Retinal pigment epithelial cell (primary cell): Measurements from ENCODE around the gene TBATA.

Source experiments
- DNase-seq: peaks from one replicate; pipeline ENCODE4 v3.0.0-alpha.2; 2010; ENCODE audit warnings: low read depth
- H3K4me3 ChIP-seq: 2 replicates; pipeline ENCODE4 v1.5.1; 2011; ENCODE audit warnings: mild to moderate bottlenecking, low read length, control low read depth, moderate library complexity
- TF ChIP-seq, protein P1 (sequence below): conservative IDR thresholded peaks from 2 replicates; pipeline ENCODE4 v1.5.1; 2011; ENCODE audit warnings: low read depth, low read length, control low read depth, inconsistent platforms

Gene TBATA

DNA sequence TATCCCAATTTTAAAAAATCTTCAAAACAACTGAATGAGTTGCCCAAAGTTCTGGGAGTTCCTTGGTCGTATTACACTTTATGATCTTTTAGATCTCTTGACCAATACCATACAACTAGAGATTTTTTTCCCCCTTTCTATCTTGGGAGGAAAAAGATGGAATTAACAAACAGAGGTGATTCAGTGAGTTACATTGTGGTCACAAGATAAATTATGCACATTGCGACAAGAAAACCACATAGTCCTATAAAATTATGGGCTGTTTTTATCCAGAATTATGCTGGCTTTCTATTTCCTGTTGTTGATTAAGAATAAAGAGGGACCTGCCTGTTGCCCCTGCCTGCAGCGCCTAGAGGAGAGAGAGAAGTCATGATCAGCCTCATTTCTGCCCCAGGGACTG is 22.4 kb upstream of the TBATA start:
- DNase-seq: no peak
- TF ChIP-seq, protein P1, sequence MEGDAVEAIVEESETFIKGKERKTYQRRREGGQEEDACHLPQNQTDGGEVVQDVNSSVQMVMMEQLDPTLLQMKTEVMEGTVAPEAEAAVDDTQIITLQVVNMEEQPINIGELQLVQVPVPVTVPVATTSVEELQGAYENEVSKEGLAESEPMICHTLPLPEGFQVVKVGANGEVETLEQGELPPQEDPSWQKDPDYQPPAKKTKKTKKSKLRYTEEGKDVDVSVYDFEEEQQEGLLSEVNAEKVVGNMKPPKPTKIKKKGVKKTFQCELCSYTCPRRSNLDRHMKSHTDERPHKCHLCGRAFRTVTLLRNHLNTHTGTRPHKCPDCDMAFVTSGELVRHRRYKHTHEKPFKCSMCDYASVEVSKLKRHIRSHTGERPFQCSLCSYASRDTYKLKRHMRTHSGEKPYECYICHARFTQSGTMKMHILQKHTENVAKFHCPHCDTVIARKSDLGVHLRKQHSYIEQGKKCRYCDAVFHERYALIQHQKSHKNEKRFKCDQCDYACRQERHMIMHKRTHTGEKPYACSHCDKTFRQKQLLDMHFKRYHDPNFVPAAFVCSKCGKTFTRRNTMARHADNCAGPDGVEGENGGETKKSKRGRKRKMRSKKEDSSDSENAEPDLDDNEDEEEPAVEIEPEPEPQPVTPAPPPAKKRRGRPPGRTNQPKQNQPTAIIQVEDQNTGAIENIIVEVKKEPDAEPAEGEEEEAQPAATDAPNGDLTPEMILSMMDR: no peak
- H3K4me3 ChIP-seq: no peak overlapping the region

DNA sequence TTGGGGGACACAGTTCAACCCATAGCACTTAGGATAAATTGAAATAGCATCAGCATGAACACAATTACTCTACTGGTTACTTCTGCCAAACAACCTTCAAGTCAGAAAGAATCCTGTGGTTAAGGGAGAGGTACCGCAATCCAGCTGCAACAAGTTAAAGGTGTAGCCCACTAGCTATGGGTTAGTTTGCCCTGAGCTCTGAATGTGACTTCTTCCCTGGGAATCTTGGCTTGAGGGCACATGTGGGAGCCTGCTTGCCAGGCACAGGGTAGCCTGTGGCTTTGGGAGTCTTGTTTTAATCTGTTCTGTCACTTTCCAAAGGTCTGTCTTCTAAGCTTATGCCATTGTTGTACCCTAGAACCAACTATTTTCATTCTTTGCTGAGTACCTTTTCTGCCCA is 21.7 kb upstream of the TBATA start:
- TF ChIP-seq, protein P1: no peak
- no peak overlapping the region for H3K4me3 ChIP-seq
- DNase-seq: no peak

DNA sequence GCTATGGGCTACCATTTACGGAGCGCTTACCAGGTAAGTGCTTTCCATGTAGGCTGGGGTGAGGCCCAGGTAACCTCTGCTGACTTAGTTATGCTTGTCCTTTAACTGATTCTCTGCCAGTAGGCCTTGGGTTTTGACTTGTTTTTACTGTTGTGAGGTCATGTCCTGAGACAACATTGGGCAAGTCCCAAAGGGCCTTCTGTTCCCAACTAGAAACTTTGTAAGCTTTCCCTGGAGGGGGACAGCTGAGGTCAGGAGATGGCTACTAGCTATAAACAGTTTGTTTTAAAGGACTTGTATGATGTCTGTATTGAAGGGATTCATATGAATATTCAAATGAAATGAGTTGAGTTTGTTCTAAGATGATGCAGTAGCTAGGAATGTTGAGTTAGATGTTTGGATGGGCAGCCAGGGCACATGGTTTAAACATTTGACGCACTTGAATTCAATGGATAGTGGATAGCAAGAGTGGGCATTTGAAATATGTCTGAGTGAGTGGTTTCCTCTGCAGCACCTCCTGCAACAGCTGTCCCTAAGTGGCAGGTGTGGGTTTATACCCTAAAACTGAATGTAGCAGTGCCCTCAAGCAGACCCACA is 20.5 kb upstream of the TBATA start:
- no peak overlapping the region for H3K4me3 ChIP-seq
- TF ChIP-seq, protein P1: no peak
- no peak for DNase-seq

DNA sequence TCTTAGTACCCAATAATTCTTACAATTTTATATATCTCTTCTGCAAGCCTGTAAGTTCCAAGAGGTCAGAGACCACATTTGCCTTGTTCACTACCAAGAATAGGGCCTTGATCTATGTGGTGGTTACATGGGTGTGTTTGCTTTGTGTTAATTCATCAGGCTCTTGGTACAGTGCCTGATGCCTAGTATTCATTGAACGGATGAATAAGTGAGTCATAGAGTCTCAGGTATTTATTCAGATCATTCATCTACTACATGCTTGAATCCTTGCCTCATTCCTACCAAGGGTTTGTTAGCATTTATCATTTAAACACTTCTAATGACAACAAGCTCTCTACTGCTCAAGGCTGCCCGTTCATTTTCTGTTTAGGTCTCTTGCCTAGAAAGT is 19.2 kb upstream of the TBATA start:
- TF ChIP-seq, protein P1: no peak
- no peak for DNase-seq
- H3K4me3 ChIP-seq: no peak overlapping the region

DNA sequence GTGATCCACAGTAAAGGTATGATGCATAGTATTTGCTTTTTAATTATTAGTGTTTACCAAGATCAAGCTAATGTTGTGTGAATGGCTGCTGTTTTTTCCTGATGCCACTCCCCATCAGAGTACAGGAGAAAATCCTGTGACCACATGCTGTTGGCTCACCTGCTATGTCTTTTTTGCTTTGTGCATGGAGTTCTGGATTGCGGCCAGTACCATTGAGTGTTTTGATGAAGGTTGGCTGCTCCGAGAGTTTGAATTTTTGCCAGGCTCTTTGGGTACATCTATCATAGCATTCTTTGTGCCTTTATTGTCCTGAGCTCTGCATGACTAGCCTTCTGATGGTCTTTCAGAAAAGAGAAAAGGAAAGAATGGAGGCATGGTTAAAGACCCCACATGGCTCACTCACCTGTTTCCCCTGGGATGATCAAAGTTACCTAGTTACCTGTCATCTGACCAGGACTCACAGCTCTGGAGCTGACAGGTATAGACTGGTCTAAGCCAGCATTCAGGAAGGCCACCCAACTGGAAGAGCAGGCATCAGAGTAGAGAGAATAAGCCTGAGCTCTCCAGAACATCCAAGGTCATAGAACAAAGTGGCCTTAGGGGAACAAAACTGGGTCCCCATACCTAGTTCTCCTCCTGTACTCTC is 18.7 kb upstream of the TBATA start:
- TF ChIP-seq, protein P1: no peak
- DNase-seq: no peak

DNA sequence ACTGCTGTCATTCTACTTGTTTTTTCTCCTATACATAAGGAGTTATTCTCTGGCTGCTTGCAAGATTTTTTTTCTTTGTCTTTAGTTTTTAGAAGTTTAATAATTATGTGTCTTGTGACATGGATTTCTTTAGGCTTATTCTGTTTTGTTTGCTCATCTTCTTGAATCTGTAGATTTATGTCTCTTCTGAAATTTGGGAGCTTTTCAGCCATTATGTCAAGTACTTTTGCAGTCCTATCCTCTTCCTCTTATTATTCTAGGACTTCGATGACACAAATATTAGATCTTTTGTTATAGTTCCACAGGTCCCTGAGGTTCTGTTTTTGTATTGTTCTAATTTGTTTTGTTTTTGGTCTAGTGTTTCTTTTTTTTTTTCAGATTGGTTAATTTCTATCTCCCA is 16.7 kb upstream of the TBATA start:
- H3K4me3 ChIP-seq: no peak overlapping the region
- TF ChIP-seq, protein P1: no peak
- DNase-seq: no peak

More for the DNA sequence above, 18.7 kb upstream of the TBATA start:
- H3K4me3 ChIP-seq: no peak overlapping the region

DNA sequence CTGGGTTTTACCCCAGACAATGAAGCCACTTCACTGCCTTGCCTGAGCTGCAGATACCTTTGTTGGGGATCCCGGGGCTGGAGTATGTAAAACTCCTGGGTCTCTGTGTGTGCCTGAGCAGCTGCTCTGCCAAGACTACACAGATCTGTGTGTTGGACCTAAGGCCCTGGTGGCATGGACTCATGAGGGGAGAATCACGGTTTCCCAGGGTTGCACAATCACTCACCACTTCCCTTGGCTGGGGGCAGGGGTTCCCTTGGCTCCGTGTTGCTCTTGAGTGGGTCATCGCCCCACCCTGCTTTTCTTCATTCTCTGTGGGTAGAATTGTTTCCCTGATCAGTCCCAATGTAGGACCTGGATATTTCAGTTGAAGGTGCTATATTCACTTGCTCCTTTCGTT is 13.9 kb upstream of the TBATA start:
- DNase-seq: no peak
- TF ChIP-seq, protein P1: no peak
- H3K4me3 ChIP-seq: no peak overlapping the region
